ENCODE data around the gene FUBP3.

- TF ChIP-seq CTCF (IDR thresholded peaks at IDR 0.05) (no peak), POLR2A (IDR thresholded peaks at IDR 0.05) (no peak)
Measured at GRCh38 chr9:130599625-130600024, 20.2 kb downstream of the FUBP3 start.
